Spleen (tissue), 11 donors: Measurements from ENCODE around the gene GIGYF2. TPM values are rescaled to one million over a fixed set of nuclear protein-coding genes. Genes with fewer than 3 reads are reported as not detected.

Source experiments
- DNase-seq: peaks from one replicate; pipeline ENCODE4 v3.0.0-alpha.2; 2020
- H3K27ac ChIP-seq, 8 donors: fragments of 200-600 bp; sonication (generic) in 7 of 8; 1 replicate in 4 of 8; 2 replicates in 4 of 8; pipeline versions ENCODE4 v1.5.0 to v1.8.0; 2016 to 2021; ENCODE audit warnings: inconsistent platforms in 4 of 8, mild to moderate bottlenecking in 4 of 8, moderate library complexity in 1 of 8
- H3K27me3 ChIP-seq, 7 donors: fragments of 200-600 bp; sonication (generic) in 6 of 7; replicated peaks in 1 of 7; 1 replicate in 4 of 7; 2 replicates in 3 of 7; pipeline versions ENCODE4 v1.5.0 to v1.8.0; 2016 to 2021; ENCODE audit warnings: inconsistent platforms in 3 of 7, mild to moderate bottlenecking in 1 of 7
- H3K36me3 ChIP-seq, 6 donors: fragments of 200-600 bp; sonication (generic) in 5 of 6; 1 replicate in 4 of 6; 2 replicates in 2 of 6; pipeline versions ENCODE4 v1.5.0 to v1.8.0; 2016 to 2021; ENCODE audit warnings: inconsistent platforms in 2 of 6
- H3K4me1 ChIP-seq, 6 donors: fragments of 200-600 bp; sonication (generic) in 5 of 6; 1 replicate in 3 of 6; 2 replicates in 3 of 6; pipeline versions ENCODE4 v1.5.0 to v1.8.0; 2016 to 2021; ENCODE audit warnings: inconsistent platforms in 3 of 6
- H3K4me3 ChIP-seq, 8 donors: fragments of 200-600 bp; sonication (generic) in 7 of 8; 1 replicate in 4 of 8; 2 replicates in 4 of 8; pipeline versions ENCODE4 v1.5.0 to v1.8.0; 2016 to 2021; ENCODE audit warnings: inconsistent platforms in 4 of 8, mild to moderate bottlenecking in 4 of 8, moderate library complexity in 2 of 8
- H3K9me3 ChIP-seq, 8 donors: fragments of 200-600 bp; sonication (generic) in 7 of 8; 1 replicate in 4 of 8; 2 replicates in 4 of 8; pipeline versions ENCODE4 v1.5.0 to v1.8.0; 2016 to 2021; ENCODE audit warnings: inconsistent platforms in 4 of 8
- POLR2A ChIP-seq, 3 donors: fragments of 450-650 bp; IDR thresholded peaks; one replicate each; pipeline ENCODE4 v1.5.1; 2017; ENCODE audit warnings: antibody characterized with exemption in 3 of 3, mild to moderate bottlenecking in 1 of 3
- POLR2AphosphoS5 ChIP-seq, 3 donors: sonication (generic); formaldehyde crosslinking; IDR thresholded peaks; one replicate each; pipeline ENCODE4 v1.5.1; 2017; ENCODE audit warnings: antibody characterized with exemption in 3 of 3
- WGBS, 5 donors: extraction: QIAGEN DNeasy Blood & Tissue Kit in 3 of 5; methylation state at CpG; one replicate each; pipeline versions ENCODE4 v1.1.5 to v1.1.7; 2013 to 2018; 5-methylcytosine and 5-hydroxymethylcytosine counted together
- intact Hi-C: fragments of 100-400 bp; cut with DNase I; formaldehyde crosslinking; loops from one replicate; pipeline ENCODE4 v1.15.0; 2023; ENCODE audit warnings: low total_unique reads
- polyA plus RNA-seq, 3 donors: library from polyadenylated mRNA; stranded (reverse); fragments of 200-250 nt; gene quantifications; one replicate each; pipeline ENCODE4 v1.2.1, GENCODE V29; 2013
- total RNA-seq, 7 donors: library from RNA; depleted of rRNA in 3 of 7; stranded (reverse); fragments of >200 nt in 3 of 7; fragmentation: NEBNext Ultra II Directional in 4 of 7; extraction: Animal tissue kit (Norgen Biotek cat#: 25700) in 4 of 7; gene quantifications; one replicate each; pipeline versions ENCODE4 v1.1.0 to v1.2.1, GENCODE V29; 2016 to 2021
- TF ChIP-seq, protein P1 (sequence below), 11 experiments: fragments of 200-600 bp in 7 of 11; fragments of 450-650 bp in 4 of 11; sonication (generic) in 4 of 11; IDR thresholded peaks in 8 of 11; conservative IDR thresholded peaks in 3 of 11; 1 replicate in 7 of 11; 2 replicates in 4 of 11; pipeline versions ENCODE4 v1.4.0 to v1.8.0; 2016 to 2021; ENCODE audit warnings: antibody characterized with exemption in 11 of 11, inconsistent platforms in 4 of 11, mild to moderate bottlenecking in 1 of 11
- donor health status: healthy with polysubstance abuse.
- donor health status: DM: no; HTN: no; CAD: no; lungs with moderate emphysema.
- donor health status: DM: no; HTN: no; CAD: no.
- donor health status: Bipolar disorder and iron deficiency.
- donor health status: healthy.
- donor health status: DM: no; HTN: no; CAD: no.
- donor health status: DM: yes; HTN: yes; CAD: no.

The GIGYF2 gene
- total and polyA plus RNA-seq, 10 donors = 7.3 to 116 (median 97.2) TPM

DNA sequence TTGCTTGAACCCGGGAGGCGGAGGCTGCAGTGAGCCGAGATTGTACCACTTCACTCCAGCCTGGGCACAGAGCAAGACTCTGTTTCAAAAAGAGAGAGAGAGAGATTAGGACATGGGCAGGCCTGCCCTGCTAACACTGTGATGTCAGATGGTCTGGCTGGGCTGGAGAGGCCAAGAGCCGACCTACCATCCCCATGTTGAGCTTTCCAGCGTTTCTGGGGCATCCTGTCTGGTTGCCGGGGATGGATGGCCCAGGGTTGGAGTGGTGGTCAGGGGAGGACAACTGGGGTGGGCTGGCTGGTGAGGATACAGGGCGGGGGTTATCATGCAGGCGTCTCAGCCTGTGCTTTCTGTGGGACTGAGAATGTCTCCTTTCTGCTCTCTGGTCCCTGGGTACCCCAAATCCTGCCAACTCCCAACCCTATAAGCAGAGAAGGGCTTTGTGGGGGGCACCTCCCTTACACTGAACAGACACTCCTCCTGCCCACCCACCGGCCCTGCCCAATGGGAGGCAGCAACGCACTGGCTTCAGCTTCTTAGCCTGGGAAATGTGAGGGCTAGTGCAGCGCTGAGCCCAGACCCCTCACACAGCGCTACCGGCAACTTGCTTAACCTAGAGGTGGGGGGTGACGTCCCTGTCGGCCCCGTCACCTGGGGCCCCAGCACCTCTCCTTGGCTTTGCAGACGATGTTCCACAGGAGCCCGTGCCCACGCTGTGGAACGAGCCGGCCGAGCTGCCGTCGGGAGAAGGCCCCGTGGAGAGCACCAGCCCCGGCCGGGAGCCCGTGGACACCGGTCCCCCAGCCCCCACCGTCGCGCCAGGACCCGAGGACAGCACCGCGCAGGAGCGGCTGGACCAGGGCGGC is 178.4 kb downstream of the GIGYF2 start:
- intact Hi-C loops = no loop called here
- TF ChIP-seq POLR2A (IDR thresholded peaks at IDR 0.05) (no peak), POLR2AphosphoS5 (IDR thresholded peaks at IDR 0.05) (no peak)
- TF ChIP-seq, protein P1, sequence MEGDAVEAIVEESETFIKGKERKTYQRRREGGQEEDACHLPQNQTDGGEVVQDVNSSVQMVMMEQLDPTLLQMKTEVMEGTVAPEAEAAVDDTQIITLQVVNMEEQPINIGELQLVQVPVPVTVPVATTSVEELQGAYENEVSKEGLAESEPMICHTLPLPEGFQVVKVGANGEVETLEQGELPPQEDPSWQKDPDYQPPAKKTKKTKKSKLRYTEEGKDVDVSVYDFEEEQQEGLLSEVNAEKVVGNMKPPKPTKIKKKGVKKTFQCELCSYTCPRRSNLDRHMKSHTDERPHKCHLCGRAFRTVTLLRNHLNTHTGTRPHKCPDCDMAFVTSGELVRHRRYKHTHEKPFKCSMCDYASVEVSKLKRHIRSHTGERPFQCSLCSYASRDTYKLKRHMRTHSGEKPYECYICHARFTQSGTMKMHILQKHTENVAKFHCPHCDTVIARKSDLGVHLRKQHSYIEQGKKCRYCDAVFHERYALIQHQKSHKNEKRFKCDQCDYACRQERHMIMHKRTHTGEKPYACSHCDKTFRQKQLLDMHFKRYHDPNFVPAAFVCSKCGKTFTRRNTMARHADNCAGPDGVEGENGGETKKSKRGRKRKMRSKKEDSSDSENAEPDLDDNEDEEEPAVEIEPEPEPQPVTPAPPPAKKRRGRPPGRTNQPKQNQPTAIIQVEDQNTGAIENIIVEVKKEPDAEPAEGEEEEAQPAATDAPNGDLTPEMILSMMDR (IDR thresholded peaks at IDR 0.05 in 8 of 11, conservative IDR thresholded peaks at IDR 0.05 in 3 of 11) = no peak
- WGBS, 5 donors = 21 to 31% (median 25%) methylated on average over 17 to 37 of the region's 37 CpGs
- Histone ChIP-seq H3K4me1 (peaks cover 0 to 34% (median 22%) of the 10 kb centered on the region in 6 donors), H3K27me3 (peaks cover 0 to 36% (median 21%) of the 10 kb centered on the region in 7 donors), H3K36me3 (no peaks in the 10 kb centered on the region), H3K27ac (no peak overlapping the region), H3K9me3 (no peaks in the 10 kb centered on the region), H3K4me3 (peak overlapping the region; percentile 40 to 80 (median 56))
- DNase-seq = no peak

DNA sequence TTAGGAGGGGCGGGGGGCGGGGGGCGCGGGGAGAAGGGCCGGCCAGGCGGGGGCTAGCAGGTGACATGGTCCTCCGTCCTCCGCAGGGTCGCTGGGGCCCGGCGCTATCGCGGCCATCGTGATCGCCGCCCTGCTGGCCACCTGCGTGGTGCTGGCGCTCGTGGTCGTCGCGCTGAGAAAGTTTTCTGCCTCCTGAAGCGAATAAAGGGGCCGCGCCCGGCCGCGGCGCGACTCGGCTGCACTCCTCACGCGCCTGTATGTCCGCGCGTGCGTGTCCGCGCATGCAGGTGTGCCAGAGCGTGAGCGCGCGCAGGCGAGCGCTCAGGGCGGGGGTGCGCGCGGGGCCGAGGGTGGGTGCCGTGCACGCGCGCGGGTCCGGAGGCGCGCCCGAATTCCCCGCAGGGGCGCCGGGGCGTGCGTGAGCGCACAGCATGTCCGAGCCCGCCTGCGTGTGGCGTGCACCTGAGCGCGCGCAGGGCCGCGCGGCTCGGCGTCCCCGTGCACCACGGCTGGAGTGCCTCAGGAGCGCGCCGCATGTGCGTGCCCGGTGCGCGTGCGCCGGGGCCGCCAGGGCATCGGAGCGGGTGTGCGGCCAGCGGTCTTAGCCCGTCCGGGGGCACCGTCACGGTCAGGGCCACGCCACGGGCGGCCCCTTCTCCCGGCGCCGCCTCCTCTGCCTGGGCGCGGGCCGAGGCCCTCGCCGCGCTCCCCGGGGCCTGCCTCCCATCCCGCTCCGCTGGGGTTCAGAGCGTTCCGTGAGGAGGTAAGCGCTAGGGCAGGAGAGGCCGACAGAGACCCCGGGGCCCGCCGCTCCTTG is 179.2 kb downstream of the GIGYF2 start:
- no peak for DNase-seq
- TF ChIP-seq POLR2A (IDR thresholded peaks at IDR 0.05) (no peak), POLR2AphosphoS5 (IDR thresholded peaks at IDR 0.05) (peak in 1 of 3 donors; percentile 5)
- TF ChIP-seq, protein P1 (IDR thresholded peaks at IDR 0.05 in 8 of 11, conservative IDR thresholded peaks at IDR 0.05 in 3 of 11) = peak in 1 of 11 experiments; percentile 7
- WGBS, 5 donors = 0 to 2% (median 1%) methylated on average over 14 to 119 of the region's 119 CpGs
- peak overlapping the region; percentile 40 to 80 (median 56) for H3K4me3 ChIP-seq
- no peak overlapping the region for H3K27ac ChIP-seq
- no peaks in the 10 kb centered on the region for H3K36me3 ChIP-seq
- intact Hi-C loops = no loop called here
- peaks cover 0 to 34% (median 22%) of the 10 kb centered on the region in 6 donors for H3K4me1 ChIP-seq
- no peaks in the 10 kb centered on the region for H3K9me3 ChIP-seq
- peaks cover 0 to 36% (median 21%) of the 10 kb centered on the region in 7 donors for H3K27me3 ChIP-seq

DNA sequence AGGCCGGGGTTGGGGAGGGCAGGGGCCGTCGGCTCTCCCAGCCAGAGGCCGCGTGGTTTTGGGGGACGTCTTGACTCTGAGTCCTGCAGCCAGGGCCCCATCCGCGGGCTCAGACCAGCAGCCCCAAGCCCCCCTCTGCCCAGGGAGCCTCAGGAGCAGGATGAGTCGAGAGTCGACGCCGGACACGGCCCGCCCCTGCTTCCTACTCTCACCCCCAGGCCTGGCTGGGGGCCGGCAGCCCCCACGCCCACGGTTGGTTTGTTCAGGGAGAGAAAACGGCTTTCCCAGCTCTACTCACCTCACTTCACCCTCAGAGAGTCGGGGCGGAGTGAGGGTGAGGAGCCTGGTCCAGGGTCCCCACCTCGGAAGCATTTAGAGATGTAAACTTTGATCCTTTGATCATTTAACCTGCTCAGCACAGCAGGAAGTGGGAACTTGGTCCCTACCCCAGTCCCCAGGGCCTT is 179.9 kb downstream of the GIGYF2 start:
- DNase-seq = peak; percentile 73
- H3K4me1 ChIP-seq = peaks cover 0 to 34% (median 22%) of the 10 kb centered on the region in 6 donors
- no peak overlapping the region for H3K27ac ChIP-seq
- no peaks in the 10 kb centered on the region for H3K9me3 ChIP-seq
- whole genome bisulfite sequencing, 5 donors = 27 to 72% (median 37%) methylated on average over 3 to 21 of the region's 21 CpGs
- H3K36me3 ChIP-seq = no peaks in the 10 kb centered on the region
- TF ChIP-seq, protein P1 (IDR thresholded peaks at IDR 0.05 in 8 of 11, conservative IDR thresholded peaks at IDR 0.05 in 3 of 11) = no peak
- TF ChIP-seq POLR2AphosphoS5 (IDR thresholded peaks at IDR 0.05) (no peak), POLR2A (IDR thresholded peaks at IDR 0.05) (no peak)
- intact Hi-C loops = no loop called here
- H3K27me3 ChIP-seq = peaks cover 0 to 36% (median 21%) of the 10 kb centered on the region in 7 donors
- H3K4me3 ChIP-seq = peak overlapping the region in 7 of 8 donors; percentile 47 to 80 (median 56)
